BLaER1 treated with 17β-estradiol and CSF1 and Interleukin-3, amounts not matched to agents 10 nM and 100 nM (cell line): ENCODE measurements around the gene B9D2.

Source experiments
- H3K27ac ChIP-seq, 11 experiments: shearing (Covaris generic); formaldehyde crosslinking; 2 replicates each; pipeline ENCODE4 v1.8.1; 2022
- H3K27me3 ChIP-seq, 11 experiments: shearing (Covaris generic); formaldehyde crosslinking; 2 replicates each; pipeline ENCODE4 v1.8.1; 2022
- H3K36me3 ChIP-seq, 11 experiments: shearing (Covaris generic); formaldehyde crosslinking; 2 replicates each; pipeline ENCODE4 v1.8.1; 2022
- H3K4me1 ChIP-seq, 10 experiments: shearing (Covaris generic); formaldehyde crosslinking; 2 replicates each; pipeline ENCODE4 v1.8.1; 2022
- H3K4me2 ChIP-seq, 11 experiments: shearing (Covaris generic); formaldehyde crosslinking; 2 replicates each; pipeline ENCODE4 v1.8.1; 2022
- H3K4me3 ChIP-seq, 10 experiments: shearing (Covaris generic); formaldehyde crosslinking; 2 replicates each; pipeline ENCODE4 v1.8.1; 2022
- H3K9ac ChIP-seq, 11 experiments: shearing (Covaris generic); formaldehyde crosslinking; 2 replicates each; pipeline ENCODE4 v1.8.1; 2022
- H3K9me3 ChIP-seq, 11 experiments: shearing (Covaris generic); formaldehyde crosslinking; replicated peaks in 1 of 11; 2 replicates each; pipeline ENCODE4 v1.8.1; 2022
- H4K20me1 ChIP-seq, 11 experiments: shearing (Covaris generic); formaldehyde crosslinking; 2 replicates each; pipeline ENCODE4 v1.8.1; 2022
- Cebpa-rat ChIP-seq, 11 experiments: shearing (Covaris generic); IDR thresholded peaks; 2 replicates each; pipeline ENCODE4 v1.8.1; 2022

The B9D2 gene

DNA sequence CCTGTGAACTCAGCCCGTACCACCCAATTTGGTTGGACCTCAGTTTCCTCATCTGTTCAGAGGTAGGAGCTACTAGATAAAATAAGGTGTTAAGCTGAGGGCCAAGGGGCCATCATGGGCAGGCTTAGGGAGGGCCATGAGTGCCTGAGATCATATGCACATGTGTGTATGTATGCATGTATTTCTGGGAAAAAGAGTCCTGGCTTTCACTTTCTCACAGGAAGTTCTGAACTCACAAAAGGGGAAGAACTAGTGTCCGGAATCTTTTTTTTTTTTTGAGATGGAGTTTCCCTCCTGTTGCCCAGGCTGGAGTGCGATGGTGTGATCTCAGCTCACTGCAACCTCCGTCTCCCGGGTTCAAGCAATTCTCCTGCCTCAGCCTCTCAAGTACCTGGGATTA lies 29.2 kb downstream of the B9D2 start:
- H3K27ac ChIP-seq = peak overlapping the region in 8 of 11 experiments; percentile 6 to 70 (median 56); a peak in 16 of 22 replicates
- H3K9ac ChIP-seq = peak overlapping the region in 4 of 11 experiments; percentile 23 to 51 (median 38); a peak in 6 of 22 replicates
- peaks cover 0 to 98% (median 45%) of the 10 kb centered on the region in 11 experiments; a peak in 19 of 22 replicates for H4K20me1 ChIP-seq
- H3K4me1 ChIP-seq = peaks cover 22 to 99% (median 60%) of the 10 kb centered on the region in 10 experiments
- TF ChIP-seq Cebpa-rat (IDR thresholded peaks at IDR 0.05) = no peak
- H3K4me2 ChIP-seq = peak overlapping the region; percentile 28 to 89 (median 71); a peak in 20 of 22 replicates
- 0 out of 20 replicates have a peak overlapping the region, but pooled peaks of 1 of the 10 experiments have one; percentile 7 for H3K4me3 ChIP-seq
- no peaks in the 10 kb centered on the region for H3K9me3 ChIP-seq
- H3K27me3 ChIP-seq = no peaks in the 10 kb centered on the region
- peaks cover 75 to 100% (median 92%) of the 10 kb centered on the region in 11 experiments for H3K36me3 ChIP-seq

DNA sequence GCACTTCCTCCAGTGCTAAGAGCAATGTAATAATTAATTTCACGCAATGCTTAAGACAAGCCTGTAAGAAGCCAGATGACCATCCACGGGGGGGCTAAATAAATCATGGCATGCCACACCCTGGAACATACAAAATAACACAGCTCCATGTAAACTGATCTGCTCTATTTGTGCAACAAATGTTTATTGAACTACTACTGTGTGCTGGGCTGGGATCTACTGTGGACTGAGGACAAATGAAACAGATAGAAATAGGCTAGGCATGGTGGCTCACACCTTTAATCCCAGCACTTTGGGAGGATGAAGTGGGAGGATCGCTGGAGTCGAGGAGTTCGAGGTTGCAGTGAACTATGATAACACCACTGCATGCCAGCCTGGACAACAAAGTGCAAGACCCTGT lies 31.5 kb downstream of the B9D2 start:
- TF ChIP-seq Cebpa-rat (IDR thresholded peaks at IDR 0.05) = no peak
- H3K36me3 ChIP-seq = peaks cover 54 to 89% (median 78%) of the 10 kb centered on the region in 11 experiments

DNA sequence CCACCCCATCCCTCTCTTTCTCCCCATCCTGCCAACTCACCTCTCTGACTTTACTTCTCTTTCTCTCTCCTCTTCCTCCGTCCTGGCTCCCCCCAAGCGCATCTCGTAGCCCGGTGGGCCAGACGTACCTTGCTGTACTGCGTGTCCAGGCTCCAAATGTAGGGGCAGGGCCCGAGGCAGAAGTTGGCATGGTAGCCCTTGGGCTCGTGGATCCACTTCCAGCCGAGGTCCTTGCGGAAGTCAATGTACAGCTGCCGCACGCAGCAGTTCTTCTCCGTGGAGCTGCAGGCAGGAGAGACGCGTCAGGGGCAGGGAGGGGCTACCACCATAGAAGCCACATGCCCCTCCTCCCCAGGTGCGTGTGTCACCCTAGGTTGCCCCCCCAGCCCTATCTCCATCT lies 31.9 kb downstream of the B9D2 start:
- H3K27me3 ChIP-seq = no peaks in the 10 kb centered on the region
- TF ChIP-seq Cebpa-rat (IDR thresholded peaks at IDR 0.05) = no peak
- 0 out of 22 replicates have a peak overlapping the region, but pooled peaks of 2 of the 11 experiments have one; percentile 8 to 39 for H3K9ac ChIP-seq
- H3K4me3 ChIP-seq = no peak overlapping the region
- H4K20me1 ChIP-seq = peaks cover 24 to 92% (median 60%) of the 10 kb centered on the region in 11 experiments; a peak in 21 of 22 replicates
- 0 out of 22 replicates have a peak overlapping the region, but pooled peaks of 1 of the 11 experiments have one; percentile 5 for H3K27ac ChIP-seq
- H3K4me2 ChIP-seq = peak overlapping the region in 4 of 11 experiments; percentile 9 to 39 (median 32); a peak in 4 of 22 replicates
- H3K4me1 ChIP-seq = peaks cover 50 to 99% (median 79%) of the 10 kb centered on the region in 10 experiments
- peaks cover 49 to 84% (median 73%) of the 10 kb centered on the region in 11 experiments for H3K36me3 ChIP-seq
- H3K9me3 ChIP-seq = no peaks in the 10 kb centered on the region

More for the DNA sequence above, 31.5 kb downstream of the B9D2 start:
- no peaks in the 10 kb centered on the region for H3K9me3 ChIP-seq
- peaks cover 45 to 99% (median 77%) of the 10 kb centered on the region in 10 experiments for H3K4me1 ChIP-seq
- H3K4me2 ChIP-seq = peak overlapping the region in 3 of 11 experiments; percentile 25 to 39 (median 39); a peak in 3 of 22 replicates
- H3K27me3 ChIP-seq = no peaks in the 10 kb centered on the region
- H3K27ac ChIP-seq = peak overlapping the region in 1 of 11 experiments; percentile 5; a peak in 1 of 22 replicates
- peaks cover 20 to 97% (median 60%) of the 10 kb centered on the region in 11 experiments; a peak in 21 of 22 replicates for H4K20me1 ChIP-seq
- H3K4me3 ChIP-seq = no peak overlapping the region
- H3K9ac ChIP-seq = peak overlapping the region in 1 of 11 experiments; percentile 15; a peak in 1 of 22 replicates

- Histone ChIP-seq H3K9me3 (no peaks in the 10 kb centered on the region), H3K4me3 (no peak overlapping the region), H3K27me3 (no peaks in the 10 kb centered on the region), H4K20me1 (peaks cover 33 to 84% (median 53%) of the 10 kb centered on the region in 11 experiments; a peak in 21 of 22 replicates), H3K27ac (no peak overlapping the region), H3K4me2 (peak overlapping the region in 3 of 11 experiments; percentile 11 to 99 (median 39); a peak in 4 of 22 replicates), H3K4me1 (peaks cover 58 to 99% (median 81%) of the 10 kb centered on the region in 10 experiments), H3K36me3 (peaks cover 43 to 75% (median 64%) of the 10 kb centered on the region in 11 experiments), H3K9ac (0 out of 22 replicates have a peak overlapping the region, but pooled peaks of 1 of the 11 experiments have one; percentile 39)
- no peak for TF ChIP-seq Cebpa-rat (IDR thresholded peaks at IDR 0.05)
These were observed 32.8 kb downstream of the B9D2 start for GRCh38 chr19:41330946-41331678.

DNA sequence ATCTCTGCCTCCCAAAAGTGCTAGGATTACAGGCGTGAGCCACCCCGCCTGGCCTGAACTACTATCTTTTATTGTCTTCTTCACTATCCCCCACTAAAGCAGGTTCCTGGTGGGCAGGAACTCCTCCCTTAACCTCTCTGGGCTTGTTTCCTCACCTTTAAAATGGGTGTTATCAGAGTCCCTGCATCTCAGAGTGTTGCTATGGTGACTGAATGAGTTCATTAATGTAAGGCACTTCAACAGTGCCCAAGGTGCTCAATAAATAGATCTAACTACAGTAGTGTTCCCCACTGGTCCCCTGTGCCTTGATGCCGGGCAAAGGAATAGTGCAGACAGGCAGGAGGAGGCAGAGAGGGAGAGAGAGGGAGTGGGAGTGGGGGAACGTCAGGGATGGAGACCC lies 33.5 kb downstream of the B9D2 start:
- TF ChIP-seq Cebpa-rat (IDR thresholded peaks at IDR 0.05) = no peak
- H4K20me1 ChIP-seq = peaks cover 31 to 84% (median 53%) of the 10 kb centered on the region in 11 experiments; a peak in 21 of 22 replicates

GRCh38 chr19:41328842-41329225 lies 35.1 kb downstream of the B9D2 start:
- no peaks in the 10 kb centered on the region for H3K27me3 ChIP-seq
- TF ChIP-seq Cebpa-rat (IDR thresholded peaks at IDR 0.05) = no peak
- H3K4me2 ChIP-seq = peak overlapping the region; percentile 87 to 99 (median 97)
- H3K9me3 ChIP-seq = no peaks in the 10 kb centered on the region
- peaks cover 33 to 53% (median 46%) of the 10 kb centered on the region in 11 experiments; a peak in 21 of 22 replicates for H3K36me3 ChIP-seq
- H4K20me1 ChIP-seq = peaks cover 21 to 81% (median 55%) of the 10 kb centered on the region in 11 experiments; a peak in 21 of 22 replicates
- peak overlapping the region; percentile 57 to 83 (median 77); a peak in 21 of 22 replicates for H3K9ac ChIP-seq
- peaks cover 66 to 99% (median 81%) of the 10 kb centered on the region in 10 experiments for H3K4me1 ChIP-seq
- peak overlapping the region in 7 of 10 experiments; percentile 37 to 61 (median 54); a peak in 12 of 20 replicates for H3K4me3 ChIP-seq
- H3K27ac ChIP-seq = peak overlapping the region; percentile 67 to 93 (median 86); a peak in 20 of 22 replicates

More for the DNA sequence above, 33.5 kb downstream of the B9D2 start:
- Histone ChIP-seq H3K9me3 (no peaks in the 10 kb centered on the region), H3K36me3 (peaks cover 37 to 69% (median 58%) of the 10 kb centered on the region in 11 experiments), H3K4me2 (peak overlapping the region in 9 of 11 experiments; percentile 3 to 99 (median 97); a peak in 15 of 22 replicates), H3K9ac (peak overlapping the region in 3 of 11 experiments; percentile 13 to 28 (median 16); a peak in 1 of 22 replicates), H3K27me3 (no peaks in the 10 kb centered on the region), H3K27ac (peak overlapping the region in 5 of 11 experiments; percentile 4 to 92 (median 22); a peak in 5 of 22 replicates), H3K4me1 (peaks cover 61 to 99% (median 81%) of the 10 kb centered on the region in 10 experiments), H3K4me3 (no peak overlapping the region)

DNA sequence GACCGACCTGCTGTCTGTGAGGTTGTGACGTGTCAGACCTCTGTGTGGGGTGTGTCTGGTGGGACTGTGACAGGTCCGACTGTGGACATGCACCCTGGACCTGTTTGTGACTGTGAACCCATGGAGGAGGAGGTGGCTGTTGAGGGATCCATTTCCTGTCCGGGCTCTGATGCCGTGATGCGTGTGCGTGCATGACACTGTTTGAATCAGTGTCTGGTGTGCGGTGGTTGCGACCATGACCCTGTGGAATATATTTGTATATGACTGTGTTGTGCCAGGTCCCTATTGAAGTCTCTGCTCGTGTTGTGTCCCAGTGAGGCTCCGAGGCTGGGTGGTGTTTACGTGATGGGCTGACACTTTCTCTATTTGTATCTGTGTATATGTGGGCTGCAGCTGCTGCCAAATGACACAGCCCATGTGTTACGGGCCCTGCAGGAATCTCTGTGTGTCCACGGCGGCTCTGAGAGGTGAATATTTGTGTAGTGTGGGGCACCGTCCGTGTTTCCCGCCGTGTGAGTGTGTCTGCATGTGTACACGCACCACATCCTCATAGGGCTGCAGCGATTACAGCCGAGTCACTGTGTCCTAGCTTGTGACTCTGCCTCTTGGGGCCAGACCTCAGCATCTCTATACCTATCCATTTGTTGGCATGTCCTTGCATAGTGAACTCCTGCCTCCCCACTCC lies 35.6 kb downstream of the B9D2 start:
- Histone ChIP-seq H3K36me3 (peaks cover 33 to 48% (median 41%) of the 10 kb centered on the region in 11 experiments; a peak in 21 of 22 replicates), H3K4me3 (peak overlapping the region; percentile 12 to 61 (median 46); a peak in 19 of 20 replicates)

More for the DNA sequence above, 35.6 kb downstream of the B9D2 start:
- no peaks in the 10 kb centered on the region for H3K9me3 ChIP-seq
- H3K4me1 ChIP-seq = peaks cover 72 to 99% (median 85%) of the 10 kb centered on the region in 10 experiments
- H3K27ac ChIP-seq = peak overlapping the region; percentile 67 to 93 (median 86)
- no peak for TF ChIP-seq Cebpa-rat (IDR thresholded peaks at IDR 0.05)
- H4K20me1 ChIP-seq = peaks cover 16 to 79% (median 59%) of the 10 kb centered on the region in 11 experiments; a peak in 21 of 22 replicates
- H3K27me3 ChIP-seq = no peaks in the 10 kb centered on the region
- peak overlapping the region; percentile 87 to 99 (median 97) for H3K4me2 ChIP-seq
- H3K9ac ChIP-seq = peak overlapping the region; percentile 57 to 83 (median 77)
